Body of pancreas (tissue), 4 donors: ENCODE results near the gene PKNOX2.

ENCODE experiments used
- POLR2A ChIP-seq, 3 donors: fragments of 450-650 bp; IDR thresholded peaks; one replicate each; pipeline ENCODE4 v1.6.1; 2016; ENCODE audit warnings: antibody characterized with exemption in 3 of 3, mild to moderate bottlenecking in 2 of 3
- TF ChIP-seq, protein P1 (sequence below), 7 experiments: fragments of 450-650 bp in 4 of 7; fragments of 200-600 bp in 3 of 7; sonication (generic) in 3 of 7; IDR thresholded peaks; one replicate each; pipeline ENCODE4 v1.5.1; 2016 to 2019; ENCODE audit warnings: antibody characterized with exemption in 7 of 7

DNA sequence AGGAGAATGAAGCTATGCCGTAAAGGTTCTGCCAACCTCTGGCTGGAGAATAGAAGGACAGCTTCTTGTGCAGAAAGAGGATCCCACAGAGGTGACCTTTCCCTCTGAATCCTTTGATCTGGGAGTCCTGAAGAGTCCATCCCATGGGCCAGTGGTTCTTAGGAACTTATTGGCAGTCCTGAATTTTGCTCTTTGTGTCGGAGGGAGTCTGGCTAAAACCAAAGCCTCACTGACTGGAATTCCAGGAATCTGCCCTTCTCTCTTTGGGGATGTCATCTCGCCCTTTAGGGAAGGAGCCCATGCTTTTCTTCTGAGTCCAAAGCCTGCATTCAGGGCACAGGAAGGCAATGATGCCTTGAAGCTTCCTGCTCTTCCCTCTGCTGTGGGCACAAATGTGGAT lies 45.5 kb downstream of the PKNOX2 start:
- no peak for TF ChIP-seq POLR2A (IDR thresholded peaks at IDR 0.05)
- TF ChIP-seq, protein P1, sequence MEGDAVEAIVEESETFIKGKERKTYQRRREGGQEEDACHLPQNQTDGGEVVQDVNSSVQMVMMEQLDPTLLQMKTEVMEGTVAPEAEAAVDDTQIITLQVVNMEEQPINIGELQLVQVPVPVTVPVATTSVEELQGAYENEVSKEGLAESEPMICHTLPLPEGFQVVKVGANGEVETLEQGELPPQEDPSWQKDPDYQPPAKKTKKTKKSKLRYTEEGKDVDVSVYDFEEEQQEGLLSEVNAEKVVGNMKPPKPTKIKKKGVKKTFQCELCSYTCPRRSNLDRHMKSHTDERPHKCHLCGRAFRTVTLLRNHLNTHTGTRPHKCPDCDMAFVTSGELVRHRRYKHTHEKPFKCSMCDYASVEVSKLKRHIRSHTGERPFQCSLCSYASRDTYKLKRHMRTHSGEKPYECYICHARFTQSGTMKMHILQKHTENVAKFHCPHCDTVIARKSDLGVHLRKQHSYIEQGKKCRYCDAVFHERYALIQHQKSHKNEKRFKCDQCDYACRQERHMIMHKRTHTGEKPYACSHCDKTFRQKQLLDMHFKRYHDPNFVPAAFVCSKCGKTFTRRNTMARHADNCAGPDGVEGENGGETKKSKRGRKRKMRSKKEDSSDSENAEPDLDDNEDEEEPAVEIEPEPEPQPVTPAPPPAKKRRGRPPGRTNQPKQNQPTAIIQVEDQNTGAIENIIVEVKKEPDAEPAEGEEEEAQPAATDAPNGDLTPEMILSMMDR (IDR thresholded peaks at IDR 0.05), result no peak
